ENCODE measurements around the gene MAG. TPM values are rescaled to one million over a fixed set of nuclear protein-coding genes. Genes with fewer than 3 reads are reported as not detected.

MAG gene
- total RNA-seq, 1 experiment from 2014 or later: not detected

- Histone ChIP-seq H3K9me3 (ENCODE audit: control insufficient read depth, low read depth, low read length) (no peaks in the 10 kb centered on the region), H4K5ac (ENCODE audit: insufficient read length, low read depth, low read length) (no peak overlapping the region), H3K79me2 (ENCODE audit: insufficient read depth, low read length) (no peaks in the 10 kb centered on the region), H3K27ac (ENCODE audit: insufficient read length, low read depth, low read length) (no peak overlapping the region), H2BK15ac (ENCODE audit: low read depth, low read length) (no peak overlapping the region), H2AK5ac (ENCODE audit: insufficient read length, low read length) (no peak overlapping the region), H3K56ac (ENCODE audit: insufficient read length, low read depth, low read length) (no peak overlapping the region), H2BK5ac (ENCODE audit: insufficient read length, low read length) (no peak overlapping the region), H3K4ac (ENCODE audit: low read depth, low read length) (no peak overlapping the region), H3K27me3 (ENCODE audit: insufficient read depth, low read length) (no peaks in the 10 kb centered on the region), H4K91ac (ENCODE audit: insufficient read length, low read depth, low read length) (no peak overlapping the region), H4K20me1 (ENCODE audit: control insufficient read depth, insufficient read depth, insufficient read length) (no peaks in the 10 kb centered on the region), H3K79me1 (ENCODE audit: insufficient read depth, low read depth, low read length, poor library complexity, severe bottlenecking) (no peaks in the 10 kb centered on the region), H4K8ac (replicated peaks; ENCODE audit: insufficient read length, low read depth, low read length) (no peak overlapping the region), H3T11ph (ENCODE audit: low read length) (no peak overlapping the region), H3K9ac (ENCODE audit: extremely low read depth, insufficient read length, low read length) (no peak overlapping the region), H3K23ac (ENCODE audit: insufficient read length, low read depth, low read length) (no peak overlapping the region), H2BK20ac (ENCODE audit: low read depth, low read length, poor library complexity, severe bottlenecking) (no peak overlapping the region), H3K23me2 (ENCODE audit: insufficient read length, low read depth, low read length, poor library complexity, severe bottlenecking) (no peaks in the 10 kb centered on the region), H2BK12ac (ENCODE audit: insufficient read length, low read depth, low read length) (no peak overlapping the region), H3K18ac (ENCODE audit: insufficient read length, low read depth, low read length) (no peak overlapping the region), H3K14ac (ENCODE audit: insufficient read depth, low read length) (no peak overlapping the region), H3K4me1 (ENCODE audit: insufficient read depth, low read length) (no peaks in the 10 kb centered on the region), H2AFZ (ENCODE audit: low read length) (no peak overlapping the region), H3K4me2 (ENCODE audit: insufficient read depth, insufficient read length, low read length) (no peak overlapping the region), H2BK120ac (ENCODE audit: low read depth, low read length, poor library complexity, severe bottlenecking) (no peak overlapping the region)
- H3K4me3 Mint-ChIP-seq: no peak overlapping the region
- DNase-seq: no peak
- no peaks in the 10 kb centered on the region for H3K36me3 Mint-ChIP-seq (ENCODE audit: insufficient read depth in 1 of 3, low read depth in 3 of 3)
- H3K27me3 Mint-ChIP-seq (ENCODE audit: low read depth): peaks cover 11% of the 10 kb centered on the region
- no CpG with 5 or more reads among the region's 16 CpGs for WGBS (ENCODE audit: extremely low coverage, insufficient read length, low lambda C conversion rate)
- no peak overlapping the region for H3K27ac Mint-ChIP-seq
- peaks cover 0 to 4% of the 10 kb centered on the region in 2 experiments; a peak in 2 of 4 replicates for H3K4me1 Mint-ChIP-seq
- TF ChIP-seq CTCF (conservative IDR thresholded peaks at IDR 0.05): no peak
- no peaks in the 10 kb centered on the region for H3K9me3 Mint-ChIP-seq
Observed at GRCh38 chr19:35341006-35341405, 49.0 kb downstream of the MAG start.

Measured in H9 (cell line).